ENCODE measurements around the gene SLC12A2.

Gene SLC12A2

DNA sequence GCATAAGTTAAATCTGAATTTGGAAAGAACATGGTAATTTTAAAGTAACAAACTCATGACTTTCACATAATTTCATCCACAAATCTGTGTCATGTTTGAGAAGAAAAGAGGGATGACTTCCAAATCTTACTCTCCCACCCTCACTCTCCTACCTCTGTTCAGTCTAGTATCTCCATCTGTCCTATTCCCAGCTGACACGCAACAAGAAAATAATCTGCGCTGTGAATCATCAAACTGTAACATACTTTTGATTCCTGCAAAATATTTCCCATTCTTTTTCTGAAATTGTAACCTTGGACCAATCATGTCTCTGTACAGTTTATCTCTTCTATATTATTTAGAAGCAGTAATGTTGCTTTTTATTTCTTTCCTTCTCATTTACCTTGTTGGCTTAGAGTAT, 91.4 kb downstream of the SLC12A2 start:
- no peak for DNase-seq

DNA sequence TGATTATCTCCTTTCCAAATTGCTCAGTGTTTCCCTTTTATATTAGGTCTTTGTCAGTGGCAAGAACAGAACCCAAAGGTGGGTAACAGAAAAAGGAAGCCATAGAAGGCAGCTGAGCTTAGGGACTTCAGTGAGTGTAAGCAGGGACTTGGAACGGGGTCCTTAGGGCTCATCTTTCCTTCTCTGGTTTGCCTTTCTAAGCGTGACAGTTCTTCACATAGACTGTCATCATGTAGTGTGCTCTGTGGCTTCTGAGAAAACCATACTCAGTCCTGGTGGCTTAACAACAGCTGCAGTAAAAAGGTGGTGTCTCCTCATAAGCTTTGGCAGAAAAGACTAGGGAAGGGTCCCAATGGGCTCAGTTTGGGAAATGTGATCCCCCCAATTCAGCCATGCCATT, 108.8 kb downstream of the SLC12A2 start:
- no peak for DNase-seq

DNA sequence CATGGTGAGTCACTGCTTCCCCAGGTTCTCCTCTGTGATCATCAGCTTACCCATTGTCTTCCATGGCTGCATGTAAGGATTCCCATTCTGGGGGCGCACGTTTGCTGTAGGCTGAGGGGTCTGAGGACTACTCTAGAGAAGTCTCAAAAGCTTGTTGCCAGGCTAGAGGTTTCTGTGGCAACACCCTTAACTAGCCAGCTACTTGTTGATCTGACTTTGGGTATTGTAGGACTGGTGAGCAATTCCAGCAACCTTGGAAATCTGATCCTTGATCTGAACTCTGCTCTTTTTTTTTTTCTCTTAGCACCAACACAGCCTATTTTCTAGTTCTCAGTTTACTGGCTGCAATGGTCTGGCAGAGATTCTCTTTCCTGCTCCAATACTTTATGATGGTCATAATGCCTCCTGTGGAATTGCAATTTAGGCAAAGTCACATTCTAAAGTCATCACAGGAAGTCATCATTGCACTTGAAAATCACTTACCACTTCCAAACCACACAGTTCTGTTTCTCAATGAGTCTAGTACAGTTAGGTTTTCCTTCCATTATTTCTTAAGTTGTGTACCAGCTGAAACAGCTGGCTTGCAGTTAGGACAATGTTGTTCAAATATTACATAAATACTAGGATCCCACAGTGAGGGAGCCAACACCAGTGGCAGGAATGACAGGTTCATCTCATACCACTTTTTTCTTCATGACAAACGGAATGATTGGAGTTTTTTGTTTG, 110.3 kb downstream of the SLC12A2 start:
- DNase-seq, result no peak

DNA sequence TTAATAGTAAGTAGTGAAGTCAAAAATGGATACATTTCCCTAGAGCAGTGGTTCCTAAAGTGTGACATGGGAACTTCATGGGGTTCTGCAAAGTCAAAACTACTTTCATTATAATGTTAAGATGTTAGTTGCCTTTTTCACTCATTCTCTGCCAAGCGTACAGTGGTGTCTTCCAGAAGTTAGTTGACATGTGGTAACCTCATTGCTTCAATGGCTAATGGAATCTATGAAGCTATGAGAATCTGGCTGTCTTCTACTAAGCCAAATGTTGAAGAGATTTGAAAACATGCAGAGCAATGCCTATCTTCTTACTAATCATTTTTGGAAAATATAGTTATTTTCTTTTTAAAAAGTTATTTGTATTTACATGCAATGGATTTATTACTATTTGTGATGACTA, 111.8 kb downstream of the SLC12A2 start:
- no peak for DNase-seq

DNA sequence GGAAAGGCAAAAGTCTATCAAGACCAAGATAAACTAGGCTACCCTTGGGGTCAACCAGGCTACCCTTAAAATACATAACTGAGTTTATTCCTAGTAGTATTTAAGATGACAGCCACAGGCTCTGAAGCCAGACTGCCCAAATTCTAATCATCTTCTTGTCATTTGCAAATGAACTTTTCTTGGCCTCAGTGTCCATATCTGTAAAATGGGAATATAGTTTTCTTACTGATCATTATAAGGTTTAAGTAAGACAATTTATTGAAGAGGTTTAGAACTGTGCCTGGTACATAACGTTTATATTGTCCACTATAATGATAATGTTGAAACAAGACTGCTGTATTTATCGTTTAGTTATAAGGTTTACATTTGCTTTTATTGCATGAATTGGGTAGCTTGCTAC, 112.5 kb downstream of the SLC12A2 start:
- DNase-seq, result no peak

GRCh38 chr5:128196791-128197190, 113.2 kb downstream of the SLC12A2 start:
- DNase-seq, result no peak

GRCh38 chr5:128197896-128198522, 114.4 kb downstream of the SLC12A2 start:
- no peak for DNase-seq

DNA sequence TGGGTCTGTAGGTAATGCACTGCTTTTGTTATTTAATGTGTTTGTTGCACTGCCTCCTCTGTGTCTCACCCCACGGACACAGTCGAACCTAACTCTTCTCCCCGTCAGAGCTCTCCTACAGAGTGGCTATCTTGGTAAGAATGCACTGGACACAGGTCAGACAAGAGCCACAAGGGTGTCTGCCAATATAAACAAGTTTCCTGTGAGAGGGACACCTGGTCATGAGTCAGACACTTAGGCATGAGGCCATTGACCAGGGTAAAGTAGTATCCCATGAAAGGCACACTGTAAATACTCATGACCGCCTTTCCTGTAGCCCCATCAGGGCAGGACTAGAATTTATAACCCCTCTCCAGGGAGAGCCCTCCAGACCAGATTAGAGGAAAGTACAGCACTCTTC, 115.5 kb downstream of the SLC12A2 start:
- DNase-seq, result no peak

DNA sequence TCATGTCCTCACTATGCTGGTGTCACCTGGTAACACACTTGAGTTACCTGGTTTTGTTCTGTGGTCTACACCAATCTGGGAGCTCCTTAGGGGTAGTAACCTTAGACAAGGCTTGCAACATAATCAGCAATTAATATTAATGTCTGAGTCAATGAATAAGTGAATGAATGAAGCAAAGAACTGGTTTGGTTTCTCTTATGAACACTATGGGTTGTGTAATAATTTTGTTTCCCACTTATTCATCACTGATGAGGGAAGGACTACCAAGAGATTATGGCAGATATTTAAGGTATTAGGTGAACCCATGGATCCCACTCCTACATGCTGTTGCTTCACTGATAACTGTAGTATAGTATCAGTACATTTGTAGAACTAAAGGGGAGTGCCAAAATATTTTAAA, 116.0 kb downstream of the SLC12A2 start:
- no peak for DNase-seq

DNA sequence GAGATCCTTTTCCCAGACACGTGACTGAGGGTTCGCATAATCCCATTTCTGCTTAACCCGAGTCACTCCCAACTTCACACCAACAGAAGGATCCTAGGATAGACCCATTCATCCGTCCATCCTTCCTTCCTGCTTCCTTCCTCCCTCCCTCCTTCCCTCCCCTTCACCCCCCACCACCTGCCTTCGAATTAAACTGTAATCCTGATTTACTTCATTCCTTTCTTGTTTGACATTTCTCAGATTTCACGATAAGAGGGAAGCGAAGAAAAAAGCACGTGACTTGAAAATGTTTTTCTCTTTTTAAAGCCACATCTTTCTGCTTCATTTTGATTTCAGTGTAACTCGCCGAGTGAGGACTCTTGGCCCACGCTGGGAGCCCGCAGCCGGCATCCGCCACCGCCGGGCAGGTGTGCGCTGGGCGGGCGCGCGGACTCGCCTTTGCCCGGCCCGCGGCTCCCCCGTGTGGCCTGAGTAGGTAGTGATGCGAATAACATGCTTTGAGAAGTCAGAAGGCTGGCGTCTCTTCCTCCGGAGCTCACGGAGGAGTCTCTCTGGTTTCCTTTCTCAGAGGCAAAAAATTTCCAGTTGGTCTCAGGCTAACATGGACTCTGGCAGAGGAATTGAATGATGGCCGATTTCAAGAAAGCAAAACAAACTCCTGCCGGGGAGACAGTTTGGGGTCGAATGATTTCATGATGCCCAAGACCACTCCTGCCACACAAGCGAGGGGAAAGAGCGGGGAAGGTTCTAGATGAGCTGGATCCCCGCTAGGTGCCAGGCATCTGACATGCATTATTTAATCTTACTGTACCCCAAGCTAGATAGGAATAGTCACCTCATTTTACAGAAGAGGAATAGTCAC, 117.7 kb downstream of the SLC12A2 start:
- DNase-seq, result peak; percentile 2 to 42

DNA sequence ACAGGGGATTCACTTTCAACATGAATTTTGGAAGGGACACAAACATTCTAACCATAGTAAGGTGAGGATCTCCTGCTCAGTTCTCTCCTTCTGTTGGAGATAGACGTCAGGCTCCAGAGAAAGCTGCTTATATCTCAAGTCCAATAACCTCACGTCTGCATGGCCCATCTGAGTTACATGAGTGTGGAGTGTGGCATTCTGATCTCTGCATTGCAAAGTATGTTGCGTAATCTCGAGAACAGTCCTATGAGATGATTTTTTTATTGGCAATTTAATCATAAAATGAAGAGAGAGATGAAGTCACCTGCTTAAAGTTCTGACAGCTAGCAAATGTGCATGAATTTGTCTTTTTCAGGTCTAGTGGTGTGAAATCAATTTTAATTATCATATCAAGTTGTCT, 118.8 kb downstream of the SLC12A2 start:
- DNase-seq, result no peak

- DNase-seq, result no peak
These were observed 124.9 kb downstream of the SLC12A2 start for GRCh38 chr5:128208436-128208835.

DNA sequence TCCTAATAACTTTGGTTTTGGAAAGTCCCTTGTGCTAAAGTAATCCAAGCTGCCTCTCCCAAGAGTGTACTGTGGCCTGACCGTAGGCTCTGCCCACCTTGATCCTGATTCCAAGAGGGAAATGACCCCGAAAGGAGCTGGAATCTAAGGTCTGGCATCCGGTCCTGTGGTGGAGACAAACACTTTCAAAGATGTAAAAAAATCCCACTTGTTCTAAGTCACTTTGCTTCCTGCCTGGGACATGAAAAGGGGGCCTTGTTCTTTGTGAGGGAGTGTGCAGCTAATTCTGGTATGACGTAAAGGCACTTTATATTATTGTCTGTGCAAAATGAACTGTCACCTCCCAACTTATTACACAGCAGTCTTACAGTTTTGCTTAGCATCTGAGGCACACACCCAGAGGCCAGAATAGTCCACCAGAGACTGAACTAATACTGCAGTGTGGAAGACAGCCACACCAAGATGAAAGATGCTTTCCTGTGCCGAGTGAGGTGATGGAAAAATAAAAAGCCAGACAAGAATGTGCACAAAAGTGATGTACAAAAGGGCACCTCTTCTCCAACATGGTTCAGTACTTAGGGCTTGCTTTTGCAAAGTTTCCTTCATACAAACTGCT, 128.7 kb downstream of the SLC12A2 start:
- DNase-seq, result no peak

DNA sequence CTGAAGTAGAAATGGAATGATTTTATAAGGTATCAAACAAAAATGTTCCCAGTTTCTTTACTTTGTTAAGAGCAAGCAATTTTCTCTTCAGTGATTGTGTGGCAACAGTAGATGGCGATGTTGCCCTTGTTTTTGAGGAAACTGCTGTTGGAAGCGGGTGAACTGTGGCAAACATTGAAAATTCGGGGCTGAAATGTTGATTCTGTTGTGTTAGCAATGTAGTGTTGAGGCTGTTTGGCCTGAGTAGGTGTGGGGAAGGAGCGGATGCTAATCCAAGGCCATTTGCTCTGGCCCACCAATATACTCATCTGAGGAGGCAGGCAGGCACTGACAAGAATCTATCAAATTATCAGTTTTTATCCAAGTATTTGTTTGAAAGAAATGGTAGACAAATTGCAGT, 129.8 kb downstream of the SLC12A2 start:
- DNase-seq, result peak; percentile 29 to 43

- no peak for DNase-seq
These were observed 130.3 kb downstream of the SLC12A2 start for GRCh38 chr5:128213833-128214232.

DNA sequence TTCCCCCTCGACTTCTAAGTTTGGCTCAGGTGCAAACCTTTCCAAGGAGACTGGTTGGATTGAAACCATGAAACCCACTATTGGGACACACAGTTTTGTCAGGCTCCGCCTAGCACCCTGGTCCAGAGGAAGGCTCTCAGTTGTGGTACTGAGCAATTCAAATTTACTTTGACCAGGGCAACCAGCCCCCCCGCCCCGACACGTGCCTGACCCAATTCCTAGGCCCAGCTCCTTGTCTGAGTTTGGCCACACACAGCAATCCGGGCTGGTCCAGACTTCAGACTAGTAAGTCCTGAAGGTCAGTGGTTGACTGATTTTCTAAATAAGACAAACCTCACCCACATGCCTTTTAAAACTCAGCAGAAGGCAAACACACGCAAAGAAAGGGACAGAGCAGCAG, 132.7 kb downstream of the SLC12A2 start:
- DNase-seq, result no peak

- no peak for DNase-seq
These were observed 133.4 kb downstream of the SLC12A2 start for GRCh38 chr5:128216860-128217531.

- no peak for DNase-seq
These were observed 137.3 kb downstream of the SLC12A2 start for GRCh38 chr5:128220841-128221240.

GRCh38 chr5:128224336-128224735, 140.8 kb downstream of the SLC12A2 start:
- DNase-seq, result no peak

- DNase-seq, result no peak
These were observed 141.9 kb downstream of the SLC12A2 start for GRCh38 chr5:128225245-128226030.

DNA sequence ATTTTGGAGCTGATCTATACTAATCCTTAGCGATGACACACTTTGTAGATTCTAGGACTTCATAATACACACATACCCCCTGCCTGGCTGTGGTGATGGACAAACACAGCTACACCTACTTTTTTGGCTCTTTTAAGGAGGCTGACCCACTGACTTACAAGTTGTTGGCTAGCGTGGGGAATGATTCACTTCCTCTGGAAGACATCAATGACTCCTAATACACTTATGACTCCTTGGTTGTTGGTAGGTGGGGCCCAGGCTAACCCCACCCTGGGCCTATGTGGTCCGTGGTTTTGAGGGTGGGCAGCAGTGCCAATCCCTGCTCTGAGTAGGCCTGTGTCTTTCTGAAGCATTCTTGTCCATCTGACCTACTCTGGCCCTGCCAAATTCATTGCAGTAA, 144.4 kb downstream of the SLC12A2 start:
- no peak for DNase-seq

GRCh38 chr5:128228521-128228920, 145.0 kb downstream of the SLC12A2 start:
- DNase-seq, result no peak

Data from NCI-H1930 (cell line).